Osteoblast (primary cell): ENCODE results near the gene ABHD12B. TPM values are rescaled to one million over a fixed set of nuclear protein-coding genes. Genes with fewer than 3 reads are reported as not detected.

Experiments used
- DNase-seq: peaks from one replicate; pipeline ENCODE4 v3.0.0; 2011; ENCODE audit warnings: low spot score, mixed read lengths; ENCODE audit not compliant: insufficient read length; ENCODE audit errors: missing footprints
- H2AFZ ChIP-seq: 2 replicates; pipeline ENCODE4 v1.6.0; 2011; ENCODE audit warnings: mild to moderate bottlenecking, low read length
- H3K27ac ChIP-seq: 2 replicates; pipeline ENCODE4 v1.5.1; 2011; ENCODE audit warnings: mild to moderate bottlenecking, low read depth, low read length, moderate library complexity
- H3K27me3 ChIP-seq: 2 replicates; pipeline ENCODE4 v1.6.0; 2012; ENCODE audit warnings: mild to moderate bottlenecking, control low read depth, inconsistent platforms, low read length, moderate library complexity; ENCODE audit not compliant: insufficient read depth
- H3K36me3 ChIP-seq: 2 replicates; pipeline ENCODE4 v1.5.1; 2011; ENCODE audit warnings: mild to moderate bottlenecking, low read length, control low read depth, moderate library complexity; ENCODE audit not compliant: insufficient read depth
- H3K4me1 ChIP-seq: 2 replicates; pipeline ENCODE4 v1.5.1; 2011; ENCODE audit warnings: mild to moderate bottlenecking, low read length, control low read depth, moderate library complexity; ENCODE audit not compliant: insufficient read depth
- H3K4me2 ChIP-seq: 2 replicates; pipeline ENCODE4 v1.6.0; 2011; ENCODE audit warnings: mild to moderate bottlenecking, low read length; ENCODE audit not compliant: insufficient read depth
- H3K4me3 ChIP-seq: fragments of 200-600 bp; sonication (generic); 3 replicates; pipeline ENCODE4 v1.5.1; 2012; ENCODE audit warnings: mild to moderate bottlenecking, low read length, inconsistent platforms; ENCODE audit not compliant: insufficient read depth
- H3K79me2 ChIP-seq: 2 replicates; pipeline ENCODE4 v1.6.0; 2012; ENCODE audit warnings: mild to moderate bottlenecking, low read length, control low read depth, inconsistent platforms; ENCODE audit not compliant: insufficient read depth
- H3K9me3 ChIP-seq: 2 replicates; pipeline ENCODE4 v1.5.1; 2011; ENCODE audit warnings: low read depth, low read length, control low read depth
- H4K20me1 ChIP-seq: 2 replicates; pipeline ENCODE4 v1.6.0; 2012; ENCODE audit warnings: mild to moderate bottlenecking, low read length, control low read depth; ENCODE audit not compliant: insufficient read depth
- CTCF ChIP-seq: IDR thresholded peaks from 2 replicates; pipeline ENCODE4 v1.5.1; 2011; ENCODE audit warnings: mild to moderate bottlenecking, low read depth, low read length, moderate library complexity; ENCODE audit errors: extremely low read depth
- total RNA-seq: library from RNA; depleted of rRNA; stranded (reverse); fragments of >200 nt; gene quantifications from 2 replicates; pipeline ENCODE4 v1.2.3, GENCODE V29; 2012

The ABHD12B gene
- total RNA-seq, 1 donor: not detected

- no peaks in the 10 kb centered on the region for H3K79me2 ChIP-seq
- no peak overlapping the region for H3K4me2 ChIP-seq
- peak; percentile 41 for DNase-seq
- no peaks in the 10 kb centered on the region for H3K4me1 ChIP-seq
- H4K20me1 ChIP-seq: no peaks in the 10 kb centered on the region
- H3K9me3 ChIP-seq: no peaks in the 10 kb centered on the region
- H3K4me3 ChIP-seq: no peak overlapping the region
- no peaks in the 10 kb centered on the region for H3K36me3 ChIP-seq
- TF ChIP-seq CTCF: no peak
- no peak overlapping the region for H3K27ac ChIP-seq
- no peak overlapping the region for H2AFZ ChIP-seq
- peaks cover 21% of the 10 kb centered on the region for H3K27me3 ChIP-seq
Observed at GRCh38 chr14:50864946-50865345, 6.9 kb upstream of the ABHD12B start.

GRCh38 chr14:50865391-50866076, 6.3 kb upstream of the ABHD12B start:
- no peak for DNase-seq
- no peak for TF ChIP-seq CTCF
- no peaks in the 10 kb centered on the region for H3K9me3 ChIP-seq
- H3K4me2 ChIP-seq: no peak overlapping the region
- H3K27me3 ChIP-seq: peaks cover 27% of the 10 kb centered on the region
- H3K4me3 ChIP-seq: no peak overlapping the region
- H3K79me2 ChIP-seq: no peaks in the 10 kb centered on the region
- H3K4me1 ChIP-seq: no peaks in the 10 kb centered on the region
- H2AFZ ChIP-seq: no peak overlapping the region
- no peaks in the 10 kb centered on the region for H3K36me3 ChIP-seq
- H4K20me1 ChIP-seq: no peaks in the 10 kb centered on the region
- no peak overlapping the region for H3K27ac ChIP-seq

GRCh38 chr14:50871228-50871627, 625 bp upstream of the ABHD12B start:
- Histone ChIP-seq H3K4me3 (no peak overlapping the region), H3K36me3 (no peaks in the 10 kb centered on the region), H3K27me3 (peaks cover 59% of the 10 kb centered on the region), H3K9me3 (no peaks in the 10 kb centered on the region), H3K4me1 (peaks cover 5% of the 10 kb centered on the region), H2AFZ (no peak overlapping the region), H3K4me2 (no peak overlapping the region), H3K79me2 (no peaks in the 10 kb centered on the region), H3K27ac (no peak overlapping the region), H4K20me1 (no peaks in the 10 kb centered on the region)
- no peak for DNase-seq
- no peak for TF ChIP-seq CTCF

- Histone ChIP-seq H3K36me3 (no peaks in the 10 kb centered on the region), H2AFZ (no peak overlapping the region), H4K20me1 (no peaks in the 10 kb centered on the region), H3K27ac (no peak overlapping the region), H3K4me3 (no peak overlapping the region), H3K4me2 (no peak overlapping the region), H3K27me3 (peaks cover 55% of the 10 kb centered on the region), H3K79me2 (no peaks in the 10 kb centered on the region), H3K9me3 (no peaks in the 10 kb centered on the region), H3K4me1 (peaks cover 5% of the 10 kb centered on the region)
- DNase-seq: peak; percentile 58
- no peak for TF ChIP-seq CTCF
Observed at GRCh38 chr14:50874757-50875156, 2.9 kb downstream of the ABHD12B start.
